GM15510 (cell line): ENCODE results near the gene CD4.

Experiments used
- POLR2A ChIP-seq: IDR thresholded peaks from 3 replicates; pipeline ENCODE4 v1.6.1; 2011; ENCODE audit warnings: borderline replicate concordance; ENCODE audit not compliant: insufficient read length; ENCODE audit errors: extremely low read depth

Gene CD4

GRCh38 chr12:6825398-6826124 lies 36.2 kb downstream of the CD4 start:
- TF ChIP-seq POLR2A: no peak

DNA sequence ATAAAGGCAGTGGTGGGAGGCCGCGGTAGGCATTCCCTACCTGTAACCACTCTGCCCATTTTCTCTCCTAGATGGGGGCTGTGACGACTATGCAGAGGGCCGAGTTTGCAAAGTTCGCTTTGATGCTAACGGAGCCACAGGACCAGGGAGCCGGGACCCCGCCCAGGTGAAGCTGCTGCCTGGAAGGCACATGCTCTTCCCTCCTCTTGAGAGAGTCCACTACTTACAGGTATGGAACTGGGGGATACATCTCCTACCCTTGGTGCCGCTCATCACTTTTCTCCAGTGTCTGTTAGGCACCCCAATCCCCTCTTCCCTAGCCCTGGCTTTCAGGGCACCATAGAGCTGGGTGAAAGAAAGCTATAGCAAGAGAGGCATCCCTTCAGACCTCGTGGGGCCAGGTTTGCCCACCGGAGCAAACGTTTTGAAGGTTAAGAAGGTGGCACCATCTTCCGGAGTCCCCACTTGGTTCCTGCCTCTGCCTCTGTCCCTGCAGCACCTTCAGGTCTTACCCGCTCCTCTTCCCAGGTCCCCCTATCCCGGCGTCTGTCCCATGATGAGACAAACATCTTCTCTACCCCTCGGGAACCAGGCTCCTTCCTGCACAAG lies 36.9 kb downstream of the CD4 start:
- no peak for TF ChIP-seq POLR2A

DNA sequence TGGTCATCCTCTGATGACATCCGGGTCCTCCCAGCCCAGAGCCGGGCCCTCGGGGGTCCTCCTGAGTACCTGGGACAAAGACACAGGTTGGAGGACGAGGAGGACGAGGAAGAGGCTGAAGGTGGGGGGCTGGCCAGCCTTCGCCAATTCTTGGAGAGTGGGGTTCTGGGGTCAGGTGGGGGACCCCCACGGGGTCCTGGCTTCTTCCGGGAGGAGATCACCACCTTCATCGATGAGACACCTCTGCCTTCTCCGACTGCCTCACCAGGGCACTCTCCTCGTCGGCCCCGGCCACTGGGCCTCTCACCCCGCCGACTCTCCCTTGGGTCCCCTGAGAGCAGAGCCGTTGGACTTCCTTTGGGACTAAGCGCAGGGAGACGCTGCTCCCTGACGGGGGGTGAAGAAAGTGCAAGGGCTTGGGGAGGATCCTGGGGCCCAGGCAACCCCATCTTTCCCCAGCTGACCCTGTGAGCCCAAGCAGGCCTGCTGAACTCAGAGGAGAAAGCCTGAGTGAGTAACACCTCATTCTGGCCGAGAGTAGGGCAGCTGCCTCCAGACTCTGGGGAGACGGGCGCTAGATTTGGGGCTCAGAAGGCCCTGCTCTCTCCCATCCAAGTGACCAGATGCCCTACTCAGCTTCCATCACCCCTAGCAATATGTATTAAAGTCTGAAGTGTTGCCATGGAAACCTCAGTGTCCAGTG lies 37.6 kb downstream of the CD4 start:
- no peak for TF ChIP-seq POLR2A

DNA sequence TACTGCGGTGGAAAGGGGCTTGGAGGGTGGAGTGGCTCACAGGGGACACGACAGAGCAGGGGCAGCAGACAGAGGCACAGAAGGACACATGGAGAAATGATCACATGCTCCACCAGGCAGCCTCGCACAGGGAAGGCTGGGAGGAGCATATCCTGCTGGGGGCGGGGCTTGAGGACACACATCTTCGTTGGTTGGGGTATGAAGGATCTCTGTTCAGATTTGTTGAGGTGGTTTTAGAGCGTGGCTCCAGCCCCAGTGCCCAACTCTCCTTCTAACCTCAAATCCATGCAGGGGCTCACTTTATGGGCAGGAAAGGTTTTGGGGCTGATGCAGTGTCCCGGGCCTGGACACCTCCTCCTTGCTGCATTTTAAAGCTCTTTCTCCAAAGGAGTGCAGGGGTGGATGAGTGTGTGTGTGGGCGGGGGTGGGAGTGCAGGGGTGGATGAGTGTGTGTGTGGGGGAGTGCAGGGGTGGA lies 38.1 kb downstream of the CD4 start:
- no peak for TF ChIP-seq POLR2A

- no peak for TF ChIP-seq POLR2A
Measured at GRCh38 chr12:6827982-6828780, 38.9 kb downstream of the CD4 start, which contains the start of gene P3H3. Gene P3H3, plus strand, starts transcription at chr12:6828407. Its CDS starts 34 bp downstream, at chr12:6828441.

DNA sequence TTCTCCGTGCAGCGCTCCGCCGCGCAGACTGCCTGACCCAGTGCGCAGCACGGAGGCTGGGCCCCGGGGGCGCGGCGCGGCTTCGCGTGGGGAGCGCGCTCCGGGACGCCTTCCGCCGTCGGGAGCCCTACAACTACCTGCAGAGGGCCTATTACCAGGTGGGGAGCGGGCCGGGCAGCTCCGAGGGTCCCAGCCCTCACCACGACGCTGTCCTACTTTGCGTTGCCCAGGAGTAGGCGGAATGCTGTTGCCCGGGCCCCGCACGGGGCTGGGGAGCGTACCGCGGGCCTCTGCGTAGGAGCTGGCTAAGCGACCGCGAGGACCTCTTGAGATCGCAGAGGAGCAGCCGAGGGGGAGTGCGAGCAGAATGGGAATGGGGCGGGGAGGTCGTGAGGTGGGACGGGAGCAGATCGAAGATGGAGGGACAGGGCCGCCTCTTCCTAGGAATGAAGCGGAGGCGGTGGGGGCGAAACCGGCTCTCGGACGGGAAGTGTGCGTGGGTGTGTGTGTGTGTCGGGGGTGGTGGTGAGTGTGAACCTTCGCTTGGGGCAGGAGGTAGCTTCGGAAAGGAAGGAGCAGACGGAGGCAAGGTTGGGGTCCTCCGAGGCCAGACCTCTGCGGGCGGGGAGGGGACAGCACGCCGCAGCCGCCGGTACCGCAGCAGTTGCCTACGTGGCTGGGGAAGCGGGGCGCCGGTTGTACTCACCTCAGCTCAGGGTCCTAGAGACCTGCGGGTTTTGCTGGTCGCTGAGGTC lies 39.6 kb downstream of the CD4 start:
- TF ChIP-seq POLR2A: no peak

DNA sequence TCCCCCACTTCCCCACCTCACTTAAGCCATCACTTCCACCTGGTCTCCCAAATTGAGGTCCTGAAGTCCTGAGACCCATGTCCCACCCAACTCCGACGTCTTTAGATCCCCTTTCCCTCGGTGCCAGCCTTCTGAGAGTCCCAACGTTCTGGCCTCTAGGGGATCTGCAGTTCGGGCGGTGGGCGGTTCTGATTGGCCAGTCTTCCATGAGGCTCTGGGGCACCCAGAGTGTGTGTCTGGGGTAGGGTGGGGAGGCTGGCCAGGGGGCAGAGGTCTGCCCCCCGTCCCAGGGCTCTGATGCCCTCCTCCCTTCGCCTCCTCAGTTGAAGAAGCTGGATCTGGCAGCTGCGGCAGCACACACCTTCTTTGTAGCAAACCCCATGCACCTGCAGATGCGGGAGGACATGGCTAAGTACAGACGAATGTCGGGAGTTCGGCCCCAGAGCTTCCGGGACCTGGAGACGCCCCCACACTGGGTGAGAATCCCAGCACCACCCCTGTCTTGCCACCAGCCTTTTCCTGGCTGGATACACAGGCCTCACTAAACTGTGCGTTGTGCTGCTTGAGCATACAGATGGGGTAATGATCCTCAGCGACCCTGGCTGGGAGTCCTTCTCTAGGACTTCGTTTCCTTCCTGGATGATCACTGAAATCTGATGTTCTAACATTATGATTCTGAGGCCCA lies 40.4 kb downstream of the CD4 start:
- no peak for TF ChIP-seq POLR2A

- no peak for TF ChIP-seq POLR2A
Measured at GRCh38 chr12:6830286-6830890, 41.1 kb downstream of the CD4 start.

DNA sequence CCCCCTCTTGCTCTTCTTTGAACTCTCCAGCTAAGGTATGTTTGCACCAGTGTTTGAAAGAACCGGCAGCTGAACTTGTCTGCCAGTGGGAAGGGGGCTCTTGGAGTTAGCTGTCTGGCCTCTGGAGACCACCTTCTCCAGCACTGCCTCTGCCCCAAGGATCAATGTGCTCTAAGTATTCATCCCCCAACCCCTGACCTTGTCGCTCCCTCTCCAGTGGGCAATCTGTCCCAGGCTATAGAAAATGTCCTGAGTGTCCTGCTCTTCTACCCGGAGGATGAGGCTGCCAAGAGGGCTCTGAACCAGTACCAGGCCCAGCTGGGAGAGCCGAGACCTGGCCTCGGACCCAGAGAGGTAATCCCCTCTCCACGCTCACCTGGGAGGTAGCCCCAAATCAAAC lies 41.7 kb downstream of the CD4 start:
- no peak for TF ChIP-seq POLR2A

GRCh38 chr12:6831450-6831995 lies 42.2 kb downstream of the CD4 start:
- no peak for TF ChIP-seq POLR2A

GRCh38 chr12:6832125-6832524 lies 42.8 kb downstream of the CD4 start:
- no peak for TF ChIP-seq POLR2A

- TF ChIP-seq POLR2A: no peak
Measured at GRCh38 chr12:6833189-6833890, 44.0 kb downstream of the CD4 start.
